Activated T-helper 1 cell treated with anti-CD3 and anti-CD28 coated beads, Interleukin-12 subunit alpha, Interleukin-12 subunit beta, Interleukin-2, Interleukin-4 antibody, amounts not matched to agents 30 ng/mL and 10 ng/mL and 1 ng/mL, durations not matched to agents 14 hours and 24 hours and 36 hours (primary cell): Measurements from ENCODE around the gene LONRF3. TPM values are rescaled to one million over a fixed set of nuclear protein-coding genes. Genes with fewer than 3 reads are reported as not detected.

Experiments
- DNase-seq: peaks from one replicate; pipeline ENCODE4 v3.0.0; 2021; ENCODE audit warnings: low spot score
- H3K27ac Mint-ChIP-seq: one replicate; pipeline ENCODE4 v1.8.0; 2021; ENCODE audit warnings: mild to moderate bottlenecking, mixed read lengths
- H3K27me3 Mint-ChIP-seq: one replicate; pipeline ENCODE4 v1.8.0; 2022; ENCODE audit warnings: mild to moderate bottlenecking, moderate library complexity, mixed read lengths; ENCODE audit not compliant: insufficient read depth
- H3K36me3 Mint-ChIP-seq: one replicate; pipeline ENCODE4 v1.8.0; 2021; ENCODE audit warnings: low read depth, mixed read lengths
- H3K4me1 Mint-ChIP-seq: one replicate; pipeline ENCODE4 v1.8.0; 2021; ENCODE audit warnings: low read depth, mixed read lengths
- H3K4me3 Mint-ChIP-seq: one replicate; pipeline ENCODE4 v1.8.0; 2021; ENCODE audit warnings: mild to moderate bottlenecking, moderate library complexity, mixed read lengths
- H3K9me3 Mint-ChIP-seq: one replicate; pipeline ENCODE4 v1.8.0; 2021; ENCODE audit warnings: mixed read lengths
- intact Hi-C: fragments of 100-400 bp; cut with micrococcal nuclease; formaldehyde crosslinking; loops from one replicate; pipeline ENCODE4 v1.15.1; 2024
- total RNA-seq: library from RNA; stranded (reverse); gene quantifications from 2 replicates; pipeline ENCODE4 v1.2.3, GENCODE V29; 2022

The LONRF3 gene
- total RNA-seq, 1 donor from 2014 or later: 0.52 TPM

DNA sequence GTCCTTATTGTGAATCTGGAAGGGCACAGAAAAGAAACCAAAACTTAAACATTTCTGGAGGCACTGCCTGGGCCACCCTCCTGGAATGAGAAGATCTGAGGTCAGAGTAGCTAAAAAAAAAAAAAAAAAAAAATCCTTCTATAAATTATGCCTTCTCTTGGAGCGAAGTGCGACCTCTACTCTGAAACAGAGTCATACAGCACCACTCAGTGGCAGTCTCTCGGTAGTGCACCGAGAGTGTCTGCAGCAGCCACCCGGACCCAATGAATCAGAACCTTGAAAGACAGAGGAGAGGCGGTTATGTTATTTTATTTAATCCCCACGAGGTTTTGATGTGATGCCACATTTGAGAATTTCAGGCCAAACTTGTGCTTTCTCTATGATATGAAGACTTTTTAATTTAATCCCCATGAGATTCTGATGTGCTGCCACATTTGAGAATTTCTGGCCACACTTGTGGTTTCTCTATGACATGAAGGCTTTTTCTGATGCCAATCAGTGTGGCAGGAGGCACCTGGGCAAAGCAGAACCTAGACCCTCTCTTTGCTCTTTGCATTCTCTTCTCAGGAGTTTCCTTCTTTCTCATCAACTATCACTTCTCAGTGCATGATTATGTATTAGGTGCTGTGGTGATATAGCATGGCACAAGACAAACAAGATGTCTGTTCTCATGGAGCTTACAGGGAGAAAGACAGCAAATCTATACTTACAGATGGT, 92.8 kb downstream of the LONRF3 start:
- no peak for DNase-seq
- H3K9me3 Mint-ChIP-seq: no peaks in the 10 kb centered on the region
- no peak overlapping the region for H3K27ac Mint-ChIP-seq
- H3K27me3 Mint-ChIP-seq: no peaks in the 10 kb centered on the region
- H3K4me3 Mint-ChIP-seq: no peak overlapping the region
- H3K4me1 Mint-ChIP-seq: no peaks in the 10 kb centered on the region
- no peaks in the 10 kb centered on the region for H3K36me3 Mint-ChIP-seq
- intact Hi-C loops: loop anchor here (1.0 kb wide), 2 partner anchors 62 to 220 kb away; no protein-coding TSS in a partner anchor

Other genes with a start within 250 kb of the LONRF3 start
- 0.57 and 0.73 TPM in 2 replicates for gene IL13RA1, start 247.0 kb upstream of the LONRF3 start, total RNA-seq
- gene ZCCHC12, start 150.8 kb upstream of the LONRF3 start, total RNA-seq: 0.10 TPM in 1 of 2 replicates, not detected in the other
- not detected in 2 replicates for gene CT47C1, start 98.4 kb downstream of the LONRF3 start, total RNA-seq
- gene KIAA1210, start 153.2 kb downstream of the LONRF3 start, total RNA-seq: not detected in 2 replicates